K562 (cell line): Measurements from ENCODE around the gene LACTBL1. TPM values are rescaled to one million over a fixed set of nuclear protein-coding genes. Genes with fewer than 3 reads are reported as not detected.

Source experiments
- ARID1B ChIP-seq: fragments of 450-650 bp; IDR thresholded peaks from 2 replicates; pipeline ENCODE4 v1.6.1; 2016; ENCODE audit warnings: antibody characterized with exemption, mild to moderate bottlenecking, inconsistent platforms
- CBFA2T3 ChIP-seq: fragments of 450-650 bp; IDR thresholded peaks from 2 replicates; pipeline ENCODE4 v1.6.1; 2017
- CREM ChIP-seq: IDR thresholded peaks from 2 replicates; pipeline ENCODE4 v1.6.1; 2014; ENCODE audit warnings: antibody characterized with exemption, low read depth
- GABPB2 ChIP-seq: fragments of 250-450 bp; sonication (Bioruptor Pico); conservative IDR thresholded peaks from 2 replicates; pipeline ENCODE4 v1.5.1; 2021; ENCODE audit warnings: mild to moderate bottlenecking
- KDM4B ChIP-seq, 2 experiments: fragments of 450-650 bp in 1 of 2; sonication (generic) in 1 of 2; IDR thresholded peaks; 2 replicates each; pipeline ENCODE4 v1.6.1; 2016 to 2017; ENCODE audit warnings: borderline replicate concordance in 2 of 2, antibody characterized with exemption in 1 of 2, low read depth in 1 of 2, mild to moderate bottlenecking in 1 of 2
- KDM5B ChIP-seq: fragments of 200-600 bp; sonication (generic); IDR thresholded peaks from 2 replicates; pipeline ENCODE4 v1.6.1; 2012; ENCODE audit warnings: low read depth, mild to moderate bottlenecking, moderate library complexity, low read length, control low read depth, inconsistent platforms; ENCODE audit not compliant: insufficient replicate concordance
- MCM2 ChIP-seq: fragments of 450-650 bp; IDR thresholded peaks from 2 replicates; pipeline ENCODE4 v1.6.1; 2017; ENCODE audit warnings: low read depth, mild to moderate bottlenecking
- MEF2A ChIP-seq: IDR thresholded peaks from 2 replicates; pipeline ENCODE4 v1.6.1; 2011; ENCODE audit warnings: low read depth, mild to moderate bottlenecking, low read length, moderate library complexity; ENCODE audit not compliant: control insufficient read depth
- MTA2 ChIP-seq: fragments of 450-650 bp; IDR thresholded peaks from 2 replicates; pipeline ENCODE4 v1.6.1; 2016; ENCODE audit warnings: low read depth
- PTRF ChIP-seq: fragments of 450-650 bp; IDR thresholded peaks from 2 replicates; pipeline ENCODE4 v1.6.1; 2016; ENCODE audit warnings: mild to moderate bottlenecking, missing genetic modification characterization, missing compliant biosample characterization
- RFX1 ChIP-seq: fragments of 450-650 bp; IDR thresholded peaks from 2 replicates; pipeline ENCODE4 v1.6.1; 2016; ENCODE audit warnings: mild to moderate bottlenecking, moderate library complexity
- TBP ChIP-seq: optimal IDR thresholded peaks from 2 replicates; pipeline ENCODE3; 2011; ENCODE audit warnings: low read depth, low read length, improper control_type of control experiment
- ZC3H11A ChIP-seq: IDR thresholded peaks from 2 replicates; pipeline ENCODE4 v1.6.1; 2012; ENCODE audit warnings: low read depth, low read length, improper control_type of control experiment
- ZFP1 ChIP-seq: fragments of 450-650 bp; formaldehyde crosslinking; IDR thresholded peaks from 2 replicates; pipeline ENCODE4 v1.4.0; 2020; ENCODE audit warnings: mild to moderate bottlenecking, mixed read lengths
- ZFP36 ChIP-seq: fragments of 150-350 bp; IDR thresholded peaks from 2 replicates; pipeline ENCODE4 v1.6.1; 2018; ENCODE audit warnings: low read length, low read depth; ENCODE audit not compliant: partially characterized antibody
- ZNF174 ChIP-seq: fragments of 250-450 bp; sonication (Bioruptor Pico); IDR thresholded peaks from 2 replicates; pipeline ENCODE4 v1.4.0; 2020; ENCODE audit warnings: mild to moderate bottlenecking
- ZNF239 ChIP-seq: fragments of 250-450 bp; sonication (Bioruptor Pico); IDR thresholded peaks from 2 replicates; pipeline ENCODE4 v1.4.0; 2020; ENCODE audit warnings: mild to moderate bottlenecking
- ZNF766 ChIP-seq: fragments of 200-800 bp; sonication (Bioruptor generic); conservative IDR thresholded peaks from 2 replicates; pipeline ENCODE4 v1.6.1; 2016; ENCODE audit warnings: missing genetic modification characterization, missing compliant biosample characterization
- ZNF785 ChIP-seq: fragments of 250-450 bp; sonication (Bioruptor Pico); IDR thresholded peaks from 2 replicates; pipeline ENCODE4 v1.4.0; 2020; ENCODE audit warnings: mild to moderate bottlenecking
- polyA plus RNA-seq, 8 experiments: library from polyadenylated mRNA; depleted of rRNA in 4 of 8; stranded (reverse) in 5 of 8; unstranded in 3 of 8; fragments of >200 nt; fragmentation: Nextera tagmentation in 2 of 8; fragmentation: Illumina TruSeq in 1 of 8; extraction: Ambion mirVana in 2 of 8; extraction: Trizol in 1 of 8; gene quantifications; 2 replicates each; pipeline versions ENCODE4 v1.2.1 to v1.2.3, GENCODE V29; 2011 to 2014; ENCODE audit warnings: inconsistent platforms in 1 of 8, missing spikeins in 1 of 8
- total RNA-seq, 7 experiments: library from RNA; depleted of rRNA in 6 of 7; stranded (reverse); fragments of >200 nt in 6 of 7; fragmentation: Illumina TruSeq in 2 of 7; extraction: Trizol in 2 of 7; gene quantifications; 2 replicates each; pipeline versions ENCODE4 v1.2.1 to v1.2.3, GENCODE V29; 2011 to 2021; ENCODE audit warnings: low replicate concordance in 1 of 7
- TF ChIP-seq, protein P1 (sequence below): sonication (generic); formaldehyde crosslinking; IDR thresholded peaks from 2 replicates; pipeline ENCODE4 v1.8.0; 2022; ENCODE audit warnings: missing genetic modification reagents, mild to moderate bottlenecking, moderate library complexity, borderline replicate concordance
- TF ChIP-seq, protein P2 (sequence below): fragments of 450-650 bp; IDR thresholded peaks from 2 replicates; pipeline ENCODE4 v1.6.1; 2017; ENCODE audit warnings: mild to moderate bottlenecking, moderate library complexity
- TF ChIP-seq, protein P3 (sequence below), 2 experiments: fragments of 450-650 bp; IDR thresholded peaks; 2 replicates each; pipeline ENCODE4 v1.6.1; 2018; ENCODE audit warnings: mild to moderate bottlenecking in 2 of 2, low read depth in 1 of 2; ENCODE audit not compliant: partially characterized antibody in 2 of 2

Gene LACTBL1
- total and polyA plus RNA-seq, 9 of the 15 experiments (the other 6 are each of a cell fraction or from before 2014, with no cell fraction given), result not detected

DNA sequence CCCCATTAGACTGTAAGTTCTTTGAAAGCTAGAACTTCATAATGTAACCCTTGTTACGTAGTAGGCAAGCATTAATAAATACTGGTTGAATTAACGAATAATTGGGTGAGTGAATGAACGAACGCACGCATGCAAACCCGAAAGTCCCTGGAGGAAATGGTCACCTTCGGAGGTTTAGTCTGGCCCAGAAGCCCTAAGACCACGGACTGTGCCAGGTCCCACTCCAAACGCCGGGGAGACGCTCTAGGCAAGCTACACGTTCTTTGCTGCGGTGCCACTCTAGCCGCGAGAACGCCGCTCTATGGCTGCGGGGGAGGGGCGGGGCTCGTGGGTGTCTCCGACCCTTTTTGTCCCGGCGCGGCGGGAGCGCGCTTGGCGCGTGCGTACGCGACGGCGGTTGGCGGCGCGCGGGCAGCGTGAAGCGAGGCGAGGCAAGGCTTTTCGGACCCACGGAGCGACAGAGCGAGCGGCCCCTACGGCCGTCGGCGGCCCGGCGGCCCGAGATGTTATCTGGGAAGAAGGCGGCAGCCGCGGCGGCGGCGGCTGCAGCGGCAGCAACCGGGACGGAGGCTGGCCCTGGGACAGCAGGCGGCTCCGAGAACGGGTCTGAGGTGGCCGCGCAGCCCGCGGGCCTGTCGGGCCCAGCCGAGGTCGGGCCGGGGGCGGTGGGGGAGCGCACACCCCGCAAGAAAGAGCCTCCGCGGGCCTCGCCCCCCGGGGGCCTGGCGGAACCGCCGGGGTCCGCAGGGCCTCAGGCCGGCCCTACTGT, 46.6 kb upstream of the LACTBL1 start, which contains the start of gene KDM1A (continued):
- TF ChIP-seq, protein P1, sequence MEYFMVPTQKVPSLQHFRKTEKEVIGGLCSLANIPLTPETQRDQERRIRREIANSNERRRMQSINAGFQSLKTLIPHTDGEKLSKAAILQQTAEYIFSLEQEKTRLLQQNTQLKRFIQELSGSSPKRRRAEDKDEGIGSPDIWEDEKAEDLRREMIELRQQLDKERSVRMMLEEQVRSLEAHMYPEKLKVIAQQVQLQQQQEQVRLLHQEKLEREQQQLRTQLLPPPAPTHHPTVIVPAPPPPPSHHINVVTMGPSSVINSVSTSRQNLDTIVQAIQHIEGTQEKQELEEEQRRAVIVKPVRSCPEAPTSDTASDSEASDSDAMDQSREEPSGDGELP (CRISPR knock-in tag), result peak; percentile 90
- TF ChIP-seq RFX1 (no peak), ZNF239 (CRISPR knock-in tag) (no peak), KDM4B (IDR thresholded peaks at IDR 0.05; ENCODE audit: borderline replicate concordance in 2 of 2, low read depth in 1 of 2) (peak in 1 of 2 experiments; percentile 96; a peak in 2 of 4 replicates), CBFA2T3 (peak; percentile 32), KDM5B (peak; percentile 95), MEF2A (peak; percentile 34; the same call in 1 of the 2 replicates), CREM (peak; percentile 94), PTRF (tag) (no peak), ZNF174 (CRISPR knock-in tag) (0 out of 2 replicates have a peak, but pooled peaks have one; percentile 60), ZNF785 (CRISPR knock-in tag) (no peak), ZFP36 (peak; percentile 31), ZFP1 (no peak), ARID1B (peak; percentile 60), MTA2 (peak; percentile 43; the same call in 1 of the 2 replicates), ZNF766 (CRISPR knock-in tag) (peak; percentile 87), GABPB2 (CRISPR knock-in tag) (no peak), TBP (peak; percentile 97), ZC3H11A (peak; percentile 64; the same call in 1 of the 2 replicates), MCM2 (no peak)
- TF ChIP-seq, protein P2, sequence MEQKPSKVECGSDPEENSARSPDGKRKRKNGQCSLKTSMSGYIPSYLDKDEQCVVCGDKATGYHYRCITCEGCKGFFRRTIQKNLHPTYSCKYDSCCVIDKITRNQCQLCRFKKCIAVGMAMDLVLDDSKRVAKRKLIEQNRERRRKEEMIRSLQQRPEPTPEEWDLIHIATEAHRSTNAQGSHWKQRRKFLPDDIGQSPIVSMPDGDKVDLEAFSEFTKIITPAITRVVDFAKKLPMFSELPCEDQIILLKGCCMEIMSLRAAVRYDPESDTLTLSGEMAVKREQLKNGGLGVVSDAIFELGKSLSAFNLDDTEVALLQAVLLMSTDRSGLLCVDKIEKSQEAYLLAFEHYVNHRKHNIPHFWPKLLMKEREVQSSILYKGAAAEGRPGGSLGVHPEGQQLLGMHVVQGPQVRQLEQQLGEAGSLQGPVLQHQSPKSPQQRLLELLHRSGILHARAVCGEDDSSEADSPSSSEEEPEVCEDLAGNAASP, result no peak
- TF ChIP-seq, protein P3, sequence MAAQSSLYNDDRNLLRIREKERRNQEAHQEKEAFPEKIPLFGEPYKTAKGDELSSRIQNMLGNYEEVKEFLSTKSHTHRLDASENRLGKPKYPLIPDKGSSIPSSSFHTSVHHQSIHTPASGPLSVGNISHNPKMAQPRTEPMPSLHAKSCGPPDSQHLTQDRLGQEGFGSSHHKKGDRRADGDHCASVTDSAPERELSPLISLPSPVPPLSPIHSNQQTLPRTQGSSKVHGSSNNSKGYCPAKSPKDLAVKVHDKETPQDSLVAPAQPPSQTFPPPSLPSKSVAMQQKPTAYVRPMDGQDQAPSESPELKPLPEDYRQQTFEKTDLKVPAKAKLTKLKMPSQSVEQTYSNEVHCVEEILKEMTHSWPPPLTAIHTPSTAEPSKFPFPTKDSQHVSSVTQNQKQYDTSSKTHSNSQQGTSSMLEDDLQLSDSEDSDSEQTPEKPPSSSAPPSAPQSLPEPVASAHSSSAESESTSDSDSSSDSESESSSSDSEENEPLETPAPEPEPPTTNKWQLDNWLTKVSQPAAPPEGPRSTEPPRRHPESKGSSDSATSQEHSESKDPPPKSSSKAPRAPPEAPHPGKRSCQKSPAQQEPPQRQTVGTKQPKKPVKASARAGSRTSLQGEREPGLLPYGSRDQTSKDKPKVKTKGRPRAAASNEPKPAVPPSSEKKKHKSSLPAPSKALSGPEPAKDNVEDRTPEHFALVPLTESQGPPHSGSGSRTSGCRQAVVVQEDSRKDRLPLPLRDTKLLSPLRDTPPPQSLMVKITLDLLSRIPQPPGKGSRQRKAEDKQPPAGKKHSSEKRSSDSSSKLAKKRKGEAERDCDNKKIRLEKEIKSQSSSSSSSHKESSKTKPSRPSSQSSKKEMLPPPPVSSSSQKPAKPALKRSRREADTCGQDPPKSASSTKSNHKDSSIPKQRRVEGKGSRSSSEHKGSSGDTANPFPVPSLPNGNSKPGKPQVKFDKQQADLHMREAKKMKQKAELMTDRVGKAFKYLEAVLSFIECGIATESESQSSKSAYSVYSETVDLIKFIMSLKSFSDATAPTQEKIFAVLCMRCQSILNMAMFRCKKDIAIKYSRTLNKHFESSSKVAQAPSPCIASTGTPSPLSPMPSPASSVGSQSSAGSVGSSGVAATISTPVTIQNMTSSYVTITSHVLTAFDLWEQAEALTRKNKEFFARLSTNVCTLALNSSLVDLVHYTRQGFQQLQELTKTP (IDR thresholded peaks at IDR 0.05; ENCODE audit: low read depth in 1 of 2, partially characterized antibody in 2 of 2), result peak in 1 of 2 experiments; percentile 49
